ENCODE results near the gene SYNE1.

DNA sequence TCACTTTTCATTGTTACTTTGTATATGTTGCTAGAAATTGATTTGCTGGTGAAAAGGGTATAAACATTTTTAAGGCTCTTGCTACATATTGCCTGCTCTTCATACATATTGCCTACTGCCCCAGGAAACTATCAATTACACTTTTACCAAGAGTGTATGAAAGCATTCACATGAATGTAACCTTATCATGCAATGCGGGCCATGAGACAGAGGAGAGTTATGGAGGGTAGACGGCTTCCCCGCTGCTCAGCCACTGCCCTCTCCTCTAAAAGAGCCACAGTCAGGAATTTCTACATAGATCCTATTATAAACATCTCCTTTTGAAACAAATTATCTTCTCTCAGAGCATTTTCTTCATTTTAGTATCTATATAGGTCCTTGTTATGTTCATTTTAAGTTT, 565.3 kb downstream of the SYNE1 start:
- no peak for TF ChIP-seq CTCF (IDR thresholded peaks at IDR 0.05)
- no peak for TF ChIP-seq POLR2A (IDR thresholded peaks at IDR 0.05)
- TF ChIP-seq EP300 (IDR thresholded peaks at IDR 0.05) = no peak
